NCI-H2196 treated with DMSO at 0.1 percent for 48 hours (cell line): ENCODE results near the gene ZNF224.
"Not testable (repeated sequence)": the region's sequence is repeated elsewhere in the genome, so short reads cannot be mapped to it uniquely, and the experiment has no call there.

Experiments
- DNase-seq: peaks from one replicate; lab custom pipeline; 2025; ENCODE audit not compliant: unreplicated experiment; lab: John Stamatoyannopoulos, UW

Gene ZNF224

GRCh38 chr19:44121162-44121561 lies 27.0 kb downstream of the ZNF224 start:
- DNase-seq = not testable (repeated sequence)

DNA sequence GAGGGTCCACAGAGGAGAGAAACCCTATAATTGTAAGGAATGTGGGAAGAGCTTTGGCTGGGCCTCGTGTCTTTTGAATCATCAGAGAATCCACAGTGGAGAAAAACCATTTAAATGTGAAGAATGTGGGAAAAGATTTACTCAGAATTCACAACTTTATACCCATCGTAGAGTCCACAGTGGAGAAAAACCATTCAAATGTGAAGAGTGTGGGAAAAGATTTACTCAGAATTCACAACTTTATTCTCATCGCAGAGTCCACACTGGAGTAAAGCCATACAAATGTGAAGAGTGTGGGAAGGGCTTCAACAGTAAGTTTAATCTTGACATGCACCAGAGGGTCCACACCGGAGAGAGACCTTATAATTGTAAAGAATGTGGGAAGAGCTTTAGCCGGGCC lies 37.8 kb downstream of the ZNF224 start:
- no peak for DNase-seq

DNA sequence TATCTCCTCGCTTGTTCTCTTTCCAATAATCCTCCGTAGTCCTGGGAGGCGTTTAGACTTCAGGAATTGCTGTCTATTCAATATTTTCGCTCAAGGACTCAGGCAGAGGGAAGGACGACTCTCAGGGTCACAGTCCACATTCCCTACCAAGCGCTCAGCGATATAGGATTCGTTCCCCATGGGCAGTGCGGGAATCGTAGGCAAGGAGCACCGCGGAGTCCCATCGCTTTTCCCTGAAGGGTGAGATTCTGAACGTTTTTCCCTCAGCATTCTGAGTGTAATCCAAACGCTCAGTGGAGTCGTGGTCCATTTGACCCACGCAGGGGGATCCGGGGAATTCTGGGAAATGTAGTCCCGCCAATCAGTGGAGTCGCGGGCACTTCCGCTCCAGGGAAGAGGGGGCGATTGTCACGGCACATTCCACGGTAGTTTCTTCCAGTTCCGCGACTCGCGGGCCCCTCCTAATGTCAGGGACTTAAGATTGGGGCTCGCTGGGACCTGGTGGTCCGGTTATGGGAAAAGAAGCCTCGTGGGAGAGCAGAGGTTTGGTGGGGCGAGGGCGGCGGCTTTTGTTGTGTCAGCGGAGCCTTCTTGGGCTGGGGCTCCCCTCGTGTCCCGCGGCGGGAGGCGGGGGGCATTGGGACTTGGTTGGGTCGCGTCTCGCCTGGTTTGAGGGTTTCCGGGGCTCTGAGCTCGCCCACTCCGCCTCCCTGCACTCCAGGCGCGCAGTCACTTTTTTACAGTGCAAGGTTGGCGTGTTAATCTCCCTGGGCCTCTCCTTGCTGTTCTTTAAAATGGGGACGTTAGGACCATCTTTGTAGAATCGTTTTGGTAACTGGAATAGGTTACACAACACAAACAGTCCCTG lies 47.3 kb downstream of the ZNF224 start, which contains the start of gene ZNF234:
ZNF234 (plus strand) TSS at position 364 of the 868 bp plus-strand sequence. CDS start 3,079 bp downstream, outside the sequence.
- peak; percentile 14 for DNase-seq

DNA sequence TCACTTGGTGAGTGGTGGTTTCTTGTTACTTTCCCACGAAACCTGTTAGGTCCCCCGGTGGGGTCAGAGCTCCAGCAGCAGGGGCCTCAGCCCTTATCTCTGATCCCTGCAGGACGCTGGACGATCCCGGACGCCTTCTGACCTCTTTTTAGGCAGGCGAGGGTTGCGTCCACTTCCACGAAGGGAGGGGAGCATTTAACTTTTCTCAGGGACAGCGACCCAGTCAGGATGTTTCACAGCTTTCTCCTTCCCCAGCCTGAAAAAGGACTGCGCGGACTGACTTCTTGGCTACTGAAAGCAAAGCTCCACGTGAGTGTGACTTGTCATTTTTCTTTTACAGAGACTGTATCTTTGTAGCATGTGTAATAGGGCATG lies 47.9 kb downstream of the ZNF224 start:
- no peak for DNase-seq

DNA sequence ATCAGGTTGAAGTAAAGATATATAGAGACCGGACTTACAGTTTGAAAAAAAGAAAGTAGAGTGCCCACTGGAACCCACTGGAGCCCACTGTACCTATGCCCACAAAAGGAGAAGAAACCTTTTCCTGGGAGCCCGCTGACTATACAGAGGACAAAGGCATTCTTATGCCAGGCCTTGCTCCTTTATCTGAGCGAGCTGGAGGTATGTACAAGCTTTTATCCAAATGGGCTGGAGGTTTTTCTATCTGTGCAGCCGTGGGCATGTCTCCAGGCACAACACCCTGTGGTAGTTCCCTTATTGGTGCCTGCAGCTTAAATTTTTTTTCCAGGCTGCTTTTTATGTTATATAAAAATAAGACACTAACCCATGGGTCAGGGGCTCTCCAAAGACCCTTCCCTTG lies 55.6 kb downstream of the ZNF224 start:
- DNase-seq = no peak

GRCh38 chr19:44151491-44151890 lies 57.3 kb downstream of the ZNF224 start:
- no peak for DNase-seq

DNA sequence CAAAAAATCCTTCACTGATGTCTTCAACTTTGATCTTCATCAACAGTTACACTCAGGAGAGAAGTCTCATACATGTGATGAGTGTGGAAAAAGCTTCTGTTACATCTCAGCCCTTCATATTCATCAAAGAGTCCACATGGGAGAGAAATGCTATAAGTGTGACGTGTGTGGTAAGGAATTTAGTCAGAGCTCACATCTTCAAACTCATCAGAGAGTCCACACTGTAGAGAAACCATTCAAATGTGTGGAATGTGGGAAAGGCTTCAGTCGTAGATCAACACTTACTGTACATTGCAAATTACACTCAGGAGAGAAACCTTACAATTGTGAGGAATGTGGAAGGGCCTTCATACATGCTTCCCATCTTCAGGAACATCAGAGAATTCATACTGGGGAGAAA lies 62.3 kb downstream of the ZNF224 start:
- DNase-seq = no peak
